ENCODE measurements around the gene CTBP2. TPM values are rescaled to one million over a fixed set of nuclear protein-coding genes. Genes with fewer than 3 reads are reported as not detected.

The CTBP2 gene
- total RNA-seq, 1 donor from 2014 or later: 127 TPM

GRCh38 chr10:125128397-125129075, 31.8 kb downstream of the CTBP2 start:
- Mint-ChIP-seq H3K4me1 (peaks cover 46% of the 10 kb centered on the region), H3K27me3 (ENCODE audit: low read depth) (no peaks in the 10 kb centered on the region), H3K36me3 (ENCODE audit: low read depth) (peaks cover 36% of the 10 kb centered on the region), H3K4me3 (no peak overlapping the region), H3K27ac (ENCODE audit: unreplicated experiment) (no peak overlapping the region), H3K9me3 (no peaks in the 10 kb centered on the region)
- TF ChIP-seq CTCF (conservative IDR thresholded peaks at IDR 0.05): no peak
- DNase-seq (ENCODE audit: low read depth, low spot score): no peak

- Mint-ChIP-seq H3K9me3 (no peaks in the 10 kb centered on the region), H3K27me3 (ENCODE audit: low read depth) (no peaks in the 10 kb centered on the region), H3K36me3 (ENCODE audit: low read depth) (peaks cover 31% of the 10 kb centered on the region), H3K4me1 (peaks cover 44% of the 10 kb centered on the region), H3K27ac (ENCODE audit: unreplicated experiment) (no peak overlapping the region), H3K4me3 (no peak overlapping the region)
- DNase-seq (ENCODE audit: low read depth, low spot score): no peak
- TF ChIP-seq CTCF (conservative IDR thresholded peaks at IDR 0.05): no peak
Measured at GRCh38 chr10:125127986-125128385, 32.4 kb downstream of the CTBP2 start.

- H3K27me3 Mint-ChIP-seq (ENCODE audit: low read depth): no peaks in the 10 kb centered on the region
- DNase-seq (ENCODE audit: low read depth, low spot score): no peak
- no peak overlapping the region for H3K27ac Mint-ChIP-seq (ENCODE audit: unreplicated experiment)
- no peak for TF ChIP-seq CTCF (conservative IDR thresholded peaks at IDR 0.05)
- no peak overlapping the region for H3K4me3 Mint-ChIP-seq
- peaks cover 39% of the 10 kb centered on the region for H3K4me1 Mint-ChIP-seq
- peaks cover 26% of the 10 kb centered on the region for H3K36me3 Mint-ChIP-seq (ENCODE audit: low read depth)
- no peaks in the 10 kb centered on the region for H3K9me3 Mint-ChIP-seq
Measured at GRCh38 chr10:125127110-125127509, 33.3 kb downstream of the CTBP2 start.

- Mint-ChIP-seq H3K36me3 (ENCODE audit: low read depth) (peaks cover 17% of the 10 kb centered on the region), H3K9me3 (no peaks in the 10 kb centered on the region), H3K4me1 (peaks cover 44% of the 10 kb centered on the region), H3K27ac (ENCODE audit: unreplicated experiment) (no peak overlapping the region), H3K27me3 (ENCODE audit: low read depth) (no peaks in the 10 kb centered on the region), H3K4me3 (no peak overlapping the region)
- DNase-seq (ENCODE audit: low read depth, low spot score): no peak
- TF ChIP-seq CTCF (conservative IDR thresholded peaks at IDR 0.05): no peak
Measured at GRCh38 chr10:125125951-125126735, 34.2 kb downstream of the CTBP2 start.

GRCh38 chr10:125124907-125125306, 35.5 kb downstream of the CTBP2 start:
- Mint-ChIP-seq H3K36me3 (ENCODE audit: low read depth) (peaks cover 14% of the 10 kb centered on the region), H3K4me3 (no peak overlapping the region)

More at GRCh38 chr10:125124907-125125306, 35.5 kb downstream of the CTBP2 start:
- Mint-ChIP-seq H3K27ac (ENCODE audit: unreplicated experiment) (peak overlapping the region; percentile 81), H3K27me3 (ENCODE audit: low read depth) (no peaks in the 10 kb centered on the region), H3K9me3 (no peaks in the 10 kb centered on the region), H3K4me1 (peaks cover 54% of the 10 kb centered on the region)
- no peak for TF ChIP-seq CTCF (conservative IDR thresholded peaks at IDR 0.05)
- DNase-seq (ENCODE audit: low read depth, low spot score): no peak
